Measurements from ENCODE around the gene CSF1R. TPM values are rescaled to one million over a fixed set of nuclear protein-coding genes. Genes with fewer than 3 reads are reported as not detected.

Gene CSF1R
- 0.22 and 2.4 TPM in 2 replicates for total RNA-seq (2014; rRNA removed; shearing (Covaris generic))

DNA sequence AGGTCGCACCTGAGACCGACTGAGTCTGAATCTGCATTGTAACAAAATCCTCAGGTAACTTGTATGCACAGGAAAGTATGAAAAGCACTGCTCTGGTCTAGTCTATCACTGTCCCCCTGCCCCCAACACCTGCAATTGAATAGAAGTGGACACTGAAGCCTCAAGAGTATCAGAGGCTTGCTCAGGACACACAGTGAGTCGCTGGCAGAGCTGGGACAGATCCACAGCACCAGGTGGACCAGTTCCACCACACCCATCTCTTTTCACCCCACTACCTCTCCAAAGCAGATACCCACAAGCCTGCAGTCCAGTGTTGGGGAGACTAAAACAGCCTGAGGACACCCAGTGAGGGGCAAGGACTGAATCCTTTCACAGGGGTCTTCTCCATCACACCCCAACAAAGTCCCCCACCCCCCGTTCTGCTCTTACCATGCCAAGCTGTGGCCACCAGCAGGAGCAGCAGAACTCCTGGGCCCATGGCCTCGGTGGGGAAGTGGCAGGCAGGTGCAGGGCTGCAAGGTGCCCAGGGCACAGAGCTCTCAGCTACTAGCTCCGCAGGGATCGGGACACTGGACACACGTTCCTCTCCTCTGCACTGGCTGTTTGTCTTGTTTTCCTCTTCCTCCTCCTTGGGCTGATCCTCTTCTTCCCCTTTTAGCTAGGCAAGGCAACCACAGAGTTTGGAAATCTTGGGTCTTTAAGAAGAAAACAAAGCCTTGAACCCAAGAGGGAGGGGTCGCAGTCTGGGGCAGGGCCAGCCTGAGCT lies at the start of gene CSF1R:
Gene CSF1R, minus strand, starts transcription at position 605 of the 766 bp plus-strand sequence. Its CDS starts 127 bp downstream, at position 478.
- no peak for DNase-seq (ENCODE audit: low read depth)

DNA sequence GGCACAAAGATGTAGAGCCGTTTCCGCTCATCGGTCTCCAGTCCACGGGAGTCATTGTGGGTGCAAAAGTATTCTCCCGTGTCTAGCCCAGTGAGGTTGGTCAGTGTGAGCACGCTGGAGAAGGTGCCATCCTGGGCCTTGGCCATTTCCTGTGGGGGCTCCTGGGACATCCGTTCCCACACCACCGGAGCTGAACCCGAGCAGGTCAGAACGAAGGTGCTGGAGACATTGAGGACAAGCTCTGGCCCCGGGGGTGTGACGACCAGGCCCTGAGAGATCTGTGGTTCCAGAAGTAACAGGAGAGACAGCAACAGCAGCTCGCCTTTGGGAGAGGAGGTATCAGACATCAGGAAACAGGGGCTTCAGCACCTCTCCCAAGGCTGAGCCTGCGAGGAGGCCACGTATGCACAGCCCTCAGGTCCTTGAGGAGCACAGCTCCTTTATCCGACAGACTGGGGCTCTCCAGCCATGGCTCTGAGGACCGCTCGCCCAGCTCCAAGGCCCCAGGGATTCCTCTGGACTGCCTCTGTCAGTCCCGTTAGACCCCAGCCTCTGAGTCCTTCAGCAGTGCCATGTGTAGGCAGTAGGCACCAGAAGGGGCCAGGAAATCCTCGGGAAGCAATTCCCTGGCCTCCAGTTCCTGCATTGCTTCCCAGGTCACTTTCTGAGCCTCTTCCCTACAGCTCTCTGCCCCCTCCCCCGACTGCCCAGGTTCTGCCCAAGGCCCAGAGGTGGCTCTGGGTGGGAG lies 49.4 kb upstream of the CSF1R start:
- DNase-seq (ENCODE audit: low read depth): no peak

DNA sequence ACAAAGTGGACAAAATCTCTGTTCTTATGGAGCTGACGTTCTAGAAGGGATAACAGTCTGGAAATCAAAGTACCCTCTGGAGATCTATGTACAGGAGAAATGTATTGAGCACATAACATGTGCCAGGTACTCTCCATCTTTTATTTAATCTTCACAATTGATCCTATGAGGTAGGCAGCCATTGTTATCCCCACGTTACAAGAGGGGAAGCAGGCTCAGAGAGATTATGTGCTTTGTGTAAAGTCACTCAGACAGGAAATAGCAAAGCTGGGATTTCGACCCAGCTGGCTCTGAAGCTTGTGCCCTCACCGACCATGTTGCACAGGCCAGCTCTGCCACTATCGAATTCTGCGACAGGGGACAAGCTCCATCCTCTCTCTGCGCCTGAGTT lies 47.8 kb upstream of the CSF1R start:
- no peak for DNase-seq (ENCODE audit: low read depth)

DNA sequence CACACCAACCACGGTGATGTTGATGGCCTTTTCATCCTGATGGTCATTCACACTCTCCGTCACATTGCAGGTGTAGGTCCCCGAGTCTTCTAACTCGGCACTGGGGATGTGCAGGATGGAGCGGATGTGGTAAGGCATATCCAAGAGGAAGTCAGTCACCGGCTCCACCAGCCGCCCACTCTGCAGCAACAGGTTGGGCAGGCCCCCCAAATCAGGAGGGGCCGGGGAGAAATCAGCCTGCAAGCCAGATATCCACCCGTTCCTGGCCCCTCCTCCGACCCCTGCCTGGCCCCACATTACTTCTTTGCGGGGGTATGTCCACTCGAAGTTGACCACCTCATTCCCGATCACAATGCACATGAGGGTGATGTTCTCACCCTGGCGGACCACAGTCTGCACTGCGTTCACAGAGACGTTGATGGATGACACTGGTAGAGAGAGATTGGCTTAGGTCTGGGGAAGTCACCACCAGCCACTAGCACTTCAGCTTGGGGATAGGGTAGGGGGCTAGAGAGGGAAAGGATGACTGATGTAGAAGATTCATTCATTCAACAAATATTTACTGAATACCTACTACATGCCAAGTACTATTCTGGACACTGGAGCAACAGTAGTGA lies 47.3 kb upstream of the CSF1R start:
- DNase-seq (ENCODE audit: low read depth): no peak

DNA sequence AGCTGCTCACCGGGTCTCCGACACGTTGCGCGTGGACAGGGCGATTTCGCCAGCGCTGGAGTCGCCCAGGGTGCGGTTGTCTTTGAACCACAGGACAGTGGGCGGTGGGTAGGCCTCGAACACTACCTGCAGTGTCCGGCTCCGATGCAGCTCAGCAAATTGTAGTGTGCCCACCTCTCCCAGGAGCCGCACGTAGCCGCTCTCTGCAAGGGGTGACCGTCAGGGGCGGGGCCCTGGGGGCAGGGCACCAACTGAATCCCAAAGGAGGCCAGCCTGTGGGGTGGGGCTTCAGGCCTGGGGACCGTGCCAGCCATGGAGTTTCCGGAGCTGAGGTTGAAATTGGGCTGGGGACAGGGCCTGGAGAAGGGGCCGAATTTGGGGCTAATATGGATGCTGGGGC lies 46.4 kb upstream of the CSF1R start:
- DNase-seq (ENCODE audit: low read depth): no peak

DNA sequence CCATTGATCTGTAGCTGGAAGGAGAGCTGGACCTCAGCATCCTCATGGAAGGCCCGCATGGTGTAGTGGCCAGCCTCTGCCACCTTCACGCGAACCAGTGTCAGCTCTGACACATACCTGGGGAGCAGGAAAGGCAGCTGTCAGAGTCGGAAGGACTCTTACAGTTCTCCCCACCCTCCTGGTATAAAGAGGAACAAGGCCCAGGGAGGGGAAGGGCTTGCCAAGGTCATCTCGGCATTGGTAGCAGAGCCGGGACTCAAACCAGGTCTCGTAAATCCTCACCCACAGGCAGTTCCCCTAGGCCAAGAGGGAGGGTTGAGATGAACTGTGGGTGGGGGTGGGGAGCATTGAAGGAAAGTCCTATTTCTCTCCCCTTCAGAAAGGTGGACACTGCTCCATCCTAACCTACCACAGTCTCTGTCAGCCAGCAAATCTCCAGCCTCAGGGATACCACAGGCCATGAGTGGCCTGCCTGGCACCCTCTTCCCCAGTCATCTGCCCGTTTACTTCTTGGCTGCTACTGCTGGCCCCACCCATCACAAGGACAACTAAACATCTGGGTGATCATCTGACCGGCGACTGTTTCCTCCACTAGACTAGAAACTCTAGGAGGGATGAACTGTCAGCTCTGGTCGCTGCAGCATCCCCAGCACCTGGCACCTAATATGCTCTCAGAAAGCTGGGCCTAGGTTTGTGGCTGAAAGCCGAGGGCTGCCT lies 45.8 kb upstream of the CSF1R start:
- DNase-seq (ENCODE audit: low read depth): peak; percentile 38

DNA sequence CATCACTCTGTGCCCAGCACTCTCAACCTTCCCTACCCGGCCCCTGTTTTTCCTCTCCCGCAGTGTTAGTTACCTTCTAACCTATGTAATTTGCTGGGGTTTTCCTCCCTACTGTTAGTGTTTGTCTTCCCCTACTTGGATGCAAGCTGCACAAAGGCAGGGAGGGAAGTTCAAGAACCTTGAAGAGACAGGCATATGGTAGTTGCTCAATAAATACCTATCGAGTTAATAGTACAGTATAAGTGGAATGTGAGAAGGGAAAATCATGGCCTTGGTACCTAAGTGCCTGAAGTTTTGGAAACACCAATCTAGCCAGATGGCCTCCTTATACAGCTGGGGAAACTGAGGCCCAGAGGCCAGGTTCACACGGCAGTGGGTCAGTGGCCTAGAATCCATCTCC lies 45.1 kb upstream of the CSF1R start:
- no peak for DNase-seq (ENCODE audit: low read depth)

DNA sequence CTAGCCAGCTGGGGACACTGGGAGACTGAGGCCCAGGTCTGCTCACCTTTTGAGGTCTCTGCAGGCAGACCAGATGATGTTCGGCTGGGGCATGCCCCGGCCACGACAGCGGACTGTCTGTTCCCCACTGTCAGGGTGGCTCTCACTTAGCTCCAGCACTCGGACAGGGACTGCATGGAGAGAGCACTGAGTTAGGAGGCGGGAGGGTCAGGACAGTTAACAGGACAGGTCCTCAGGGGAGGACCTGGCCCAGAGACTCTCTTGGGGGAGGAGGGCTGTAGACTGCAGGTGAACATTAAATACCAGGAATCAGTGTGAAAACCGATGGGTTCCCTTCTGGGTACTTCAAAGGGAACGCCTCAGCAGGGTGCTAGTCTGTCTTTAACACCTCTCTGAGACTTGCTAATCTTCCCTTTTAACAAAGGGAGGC lies 44.2 kb upstream of the CSF1R start:
- DNase-seq (ENCODE audit: low read depth): no peak

DNA sequence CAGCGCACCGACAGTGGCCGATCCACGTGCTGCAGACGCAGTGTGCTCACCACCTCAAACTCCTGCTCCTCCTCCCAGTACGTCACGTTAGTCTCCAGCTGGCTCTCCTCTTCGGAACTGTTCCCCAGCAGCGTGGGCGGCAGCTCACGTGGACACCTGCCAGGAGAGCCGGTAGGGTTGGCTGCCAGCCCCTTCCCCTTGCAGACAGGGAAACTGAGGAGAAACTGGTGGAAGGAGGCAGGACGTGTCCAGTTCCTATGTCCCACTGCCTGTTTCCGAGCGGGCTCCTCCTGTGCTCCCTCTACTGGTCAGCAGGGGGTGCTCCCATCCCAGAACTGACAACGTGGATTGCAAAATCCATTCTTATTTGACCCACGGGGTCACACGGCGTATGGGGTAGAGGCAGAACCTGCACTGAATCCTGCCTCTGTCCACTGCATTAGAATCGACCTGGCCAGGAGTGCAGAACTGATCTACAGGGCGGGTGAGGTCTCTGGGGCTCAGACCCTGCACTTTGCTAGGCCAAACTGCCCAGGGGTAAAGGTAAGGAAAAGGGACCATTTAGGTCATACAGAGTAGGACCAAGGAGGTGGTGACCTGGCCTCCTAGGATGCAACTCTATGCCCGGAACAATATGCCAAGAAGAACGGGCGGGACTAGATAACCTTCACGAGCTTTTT lies 43.6 kb upstream of the CSF1R start:
- DNase-seq (ENCODE audit: low read depth): peak; percentile 53

DNA sequence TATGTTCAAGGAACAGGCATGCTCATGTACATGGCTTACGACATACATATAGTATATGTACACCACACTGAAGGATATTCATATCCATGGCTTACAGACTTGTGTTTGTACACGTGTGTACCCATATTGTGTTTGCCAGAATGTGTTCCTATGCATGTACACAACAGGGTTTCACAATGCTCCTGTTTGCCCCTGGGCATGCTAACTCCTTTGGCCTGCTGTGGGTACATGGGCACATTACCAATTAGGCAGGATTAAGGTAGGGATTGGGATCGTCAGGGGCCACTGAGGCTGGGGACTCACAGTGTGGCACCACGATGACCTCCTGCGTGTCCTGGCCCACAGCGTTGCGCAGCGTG lies 43.1 kb upstream of the CSF1R start:
- no peak for DNase-seq (ENCODE audit: low read depth)

DNA sequence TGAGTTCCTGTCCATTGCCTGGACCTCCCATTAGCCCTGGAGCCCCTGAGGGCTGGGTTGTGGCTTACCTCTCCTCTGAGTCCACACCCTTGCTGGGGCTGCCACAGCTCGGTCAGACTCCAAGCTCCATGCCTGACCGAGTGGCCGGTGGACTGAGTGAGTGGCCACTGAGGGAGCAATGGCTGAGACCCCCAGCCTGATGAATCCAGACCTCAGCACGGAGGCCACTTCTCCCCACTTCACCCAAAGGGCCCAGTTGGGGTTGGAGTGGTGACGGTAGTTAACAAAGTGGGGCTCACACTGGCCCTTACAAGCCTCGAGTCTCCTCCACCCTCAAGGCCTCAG lies 40.5 kb upstream of the CSF1R start:
- no peak for DNase-seq (ENCODE audit: low read depth)

DNA sequence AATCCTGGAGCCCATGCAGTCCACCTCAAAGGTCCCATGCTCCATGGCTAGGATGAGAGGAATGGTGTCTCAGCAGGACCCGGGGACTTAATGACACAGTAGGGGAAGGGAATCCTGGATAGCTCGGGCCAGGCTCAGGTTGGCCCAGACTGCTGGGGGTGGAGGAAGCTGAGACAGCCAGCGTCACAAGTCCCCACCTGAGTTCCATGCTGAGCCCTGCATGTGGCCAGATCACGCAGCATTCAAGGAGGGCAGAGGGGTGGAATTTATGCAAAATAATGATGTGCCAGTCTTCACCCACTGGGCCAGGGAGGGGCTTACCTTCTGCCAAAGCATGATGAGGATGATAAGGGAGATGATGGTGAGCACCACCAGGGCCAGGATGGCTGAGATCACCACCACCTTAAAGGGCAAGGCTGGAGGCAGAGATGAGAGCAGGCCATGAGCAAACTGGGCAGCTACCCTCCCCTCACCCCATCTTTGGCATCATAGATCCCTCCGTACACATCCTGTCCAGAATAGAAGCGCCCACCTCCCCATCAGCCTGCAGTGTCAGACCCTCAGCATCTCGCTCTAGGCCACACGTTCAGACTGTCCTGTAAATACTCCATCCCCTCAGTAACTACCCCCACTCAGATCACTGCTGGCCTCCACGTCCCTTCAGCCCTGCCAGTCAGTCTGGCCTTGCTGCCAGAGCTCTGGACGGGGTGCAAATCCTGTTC lies 40.0 kb upstream of the CSF1R start:
- no peak for DNase-seq (ENCODE audit: low read depth)

DNA sequence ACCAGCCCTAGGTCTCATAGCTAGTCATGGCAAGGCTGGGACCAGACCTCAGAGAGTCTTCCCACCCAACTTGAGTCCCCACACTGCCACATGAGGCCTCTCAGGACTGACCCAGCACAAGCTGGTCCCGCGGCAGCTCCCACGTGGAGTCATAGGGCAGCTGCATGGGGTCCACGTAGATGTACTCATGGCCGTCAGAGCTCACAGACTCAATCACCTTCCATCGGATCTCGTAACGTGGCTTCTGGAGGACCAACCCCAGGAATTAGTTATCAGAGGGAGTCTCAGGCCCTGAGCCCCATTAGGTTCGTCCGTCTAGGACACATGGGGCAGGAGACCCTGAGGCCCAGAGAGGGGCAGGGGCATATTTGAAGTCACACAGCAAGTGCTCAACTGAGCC lies 39.0 kb upstream of the CSF1R start:
- no peak for DNase-seq (ENCODE audit: low read depth)

DNA sequence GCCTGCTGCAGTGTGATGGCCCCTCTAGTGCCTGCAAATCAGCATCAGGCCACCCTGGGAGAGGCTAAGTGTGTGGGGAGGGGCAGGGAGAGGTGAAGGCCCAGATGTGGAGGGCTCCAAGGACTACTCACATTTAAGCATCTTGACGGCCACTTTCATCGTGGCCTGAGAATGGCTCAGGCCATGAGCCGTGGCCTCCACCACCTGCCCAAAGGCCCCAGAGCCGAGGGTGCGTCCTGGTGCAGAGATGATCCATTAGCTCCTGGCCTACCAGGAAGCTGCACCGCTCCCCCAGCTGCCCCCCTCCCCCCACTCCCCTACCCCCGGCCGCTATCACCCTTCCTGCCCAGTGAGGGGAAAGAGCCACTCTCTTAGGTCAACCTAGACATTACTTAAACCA lies 38.2 kb upstream of the CSF1R start:
- no peak for DNase-seq (ENCODE audit: low read depth)

DNA sequence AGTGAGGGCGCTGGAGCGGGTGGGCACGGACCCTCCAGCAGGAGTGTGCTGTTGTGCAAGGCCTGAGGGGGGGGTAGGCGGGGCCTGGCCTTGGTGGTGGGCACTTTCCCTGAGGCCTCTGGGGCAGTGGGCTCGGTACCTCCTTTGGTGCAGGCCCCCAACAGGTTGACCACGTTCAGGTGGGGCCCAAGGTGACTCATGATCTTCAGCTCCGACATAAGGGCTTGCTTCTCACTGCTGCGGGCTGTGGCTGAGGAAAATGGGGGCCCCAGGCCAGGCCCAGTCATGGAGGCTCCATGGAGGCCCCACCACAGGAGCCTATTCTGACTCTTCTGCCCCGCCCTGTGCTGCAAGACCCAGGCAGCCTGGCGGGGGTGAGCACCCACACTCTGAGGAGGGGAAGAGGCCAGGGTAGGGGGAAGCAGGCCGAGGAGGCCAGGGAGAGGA lies 37.8 kb upstream of the CSF1R start:
- DNase-seq (ENCODE audit: low read depth): no peak

DNA sequence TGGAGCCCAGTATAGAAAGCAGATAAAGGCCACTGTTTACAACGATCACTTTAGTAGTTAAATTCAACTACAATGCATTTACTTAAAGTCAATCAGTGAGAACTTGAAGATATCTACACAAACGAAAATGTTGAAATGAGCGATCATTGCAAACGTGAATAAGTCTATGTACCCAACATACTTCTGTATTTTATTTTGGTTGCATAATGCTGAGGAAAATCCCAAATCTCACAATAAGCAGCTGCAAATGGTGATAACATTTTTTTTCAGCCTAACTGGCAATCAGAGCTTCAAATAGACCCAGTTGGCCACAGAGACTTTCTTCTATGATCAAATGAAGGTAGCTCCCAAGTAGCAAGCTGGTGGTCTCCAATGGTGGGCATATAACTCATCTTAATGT lies 37.2 kb upstream of the CSF1R start:
- DNase-seq (ENCODE audit: low read depth): no peak

DNA sequence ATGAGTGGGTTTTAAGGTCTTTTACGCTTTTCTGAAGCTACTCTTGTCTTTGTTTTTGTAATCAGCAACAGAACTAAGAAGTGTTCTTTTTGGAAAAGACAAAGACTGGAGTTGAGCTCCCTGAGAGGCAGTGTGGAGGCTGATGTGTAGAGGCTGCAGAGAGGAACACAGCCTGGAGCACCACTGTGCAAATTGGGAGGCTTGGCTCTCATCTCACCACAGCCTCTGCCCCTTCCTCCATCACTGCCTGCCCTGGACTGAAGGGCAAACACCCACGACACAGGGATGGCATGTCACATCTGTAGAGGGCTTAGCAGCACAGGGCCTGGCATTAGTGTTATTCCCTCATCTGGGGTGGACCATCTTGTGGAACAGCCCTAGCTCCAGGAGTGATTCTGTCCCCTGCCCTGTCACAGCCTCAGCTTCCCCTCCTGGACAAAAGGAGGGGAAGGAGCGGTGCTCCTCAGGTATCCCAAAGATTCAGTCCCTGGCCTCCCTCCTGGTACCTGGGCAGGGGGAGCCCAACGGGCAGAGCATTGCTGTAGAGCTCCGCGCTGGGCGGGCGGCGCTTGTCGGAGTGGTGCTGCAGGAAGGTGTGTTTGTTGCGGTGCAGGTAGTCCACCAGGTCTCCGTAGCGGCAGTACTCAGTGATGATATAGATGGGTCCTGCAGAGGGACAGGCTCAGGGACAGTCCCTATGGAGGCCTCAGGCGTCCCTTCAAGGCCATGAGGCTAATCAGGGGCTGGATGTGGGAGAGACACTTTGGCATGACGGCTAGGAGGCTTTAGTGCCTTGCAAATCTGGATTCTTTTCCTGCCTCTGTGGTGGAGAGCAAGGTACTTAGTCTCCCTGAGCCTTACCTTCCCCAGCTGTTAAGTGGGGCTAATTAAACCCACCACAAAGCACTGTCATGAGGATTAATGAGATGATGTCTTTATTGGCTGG lies 36.5 kb upstream of the CSF1R start:
- DNase-seq (ENCODE audit: low read depth): no peak

DNA sequence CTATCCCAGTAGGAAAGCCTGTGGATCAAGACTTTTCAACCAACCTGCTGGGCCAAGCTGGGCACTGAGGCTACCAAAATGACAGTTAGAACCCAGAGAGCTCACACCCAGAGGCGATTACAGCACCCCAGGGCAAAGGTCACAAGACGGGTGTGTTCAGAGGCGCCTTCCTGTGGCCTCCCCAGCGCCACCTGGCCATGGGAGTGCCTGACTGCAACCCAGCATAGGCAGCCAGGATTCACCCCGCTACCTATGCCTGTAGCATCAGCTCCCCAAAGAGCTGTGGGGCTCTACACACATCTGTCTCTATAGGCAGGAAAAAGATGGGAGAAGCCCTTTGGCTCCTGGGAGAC lies 35.8 kb upstream of the CSF1R start:
- peak; percentile 31 for DNase-seq (ENCODE audit: low read depth)

DNA sequence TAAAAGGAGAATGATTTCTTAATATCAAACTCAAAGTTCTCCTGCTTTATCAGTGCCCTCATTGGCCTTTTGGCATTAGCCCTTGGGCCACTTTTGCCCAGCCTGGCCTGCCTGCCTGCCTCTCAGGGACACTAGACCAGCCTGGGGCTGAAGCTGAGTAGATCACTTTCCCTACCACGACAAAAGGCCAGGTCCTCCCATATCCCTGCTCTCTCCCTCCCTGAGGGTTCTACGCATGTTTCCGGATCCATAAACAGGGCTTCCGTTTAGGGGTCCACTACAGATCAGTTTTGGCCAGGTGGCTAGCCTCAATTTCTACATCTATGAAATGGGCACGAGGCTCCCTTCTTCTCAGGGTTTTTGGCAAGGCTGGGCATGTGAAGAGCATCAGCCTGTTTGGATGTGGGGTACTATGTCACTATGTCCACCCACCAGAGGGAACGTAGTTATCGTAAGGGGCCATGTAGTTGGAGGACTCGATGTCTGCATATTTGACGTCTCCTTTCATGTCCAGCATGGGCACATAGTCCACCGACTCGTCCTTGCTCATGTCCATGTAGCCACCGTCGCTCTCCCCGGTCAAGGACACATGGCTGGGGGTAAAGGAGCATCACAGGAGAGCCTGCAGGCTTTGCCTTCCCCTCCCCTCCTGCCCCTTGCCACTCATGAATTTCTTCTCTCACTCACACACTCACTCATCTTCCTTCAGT lies 35.2 kb upstream of the CSF1R start:
- no peak for DNase-seq (ENCODE audit: low read depth)

Measured in M059J (cell line).